ENCODE results near the gene VN1R5.

DNA sequence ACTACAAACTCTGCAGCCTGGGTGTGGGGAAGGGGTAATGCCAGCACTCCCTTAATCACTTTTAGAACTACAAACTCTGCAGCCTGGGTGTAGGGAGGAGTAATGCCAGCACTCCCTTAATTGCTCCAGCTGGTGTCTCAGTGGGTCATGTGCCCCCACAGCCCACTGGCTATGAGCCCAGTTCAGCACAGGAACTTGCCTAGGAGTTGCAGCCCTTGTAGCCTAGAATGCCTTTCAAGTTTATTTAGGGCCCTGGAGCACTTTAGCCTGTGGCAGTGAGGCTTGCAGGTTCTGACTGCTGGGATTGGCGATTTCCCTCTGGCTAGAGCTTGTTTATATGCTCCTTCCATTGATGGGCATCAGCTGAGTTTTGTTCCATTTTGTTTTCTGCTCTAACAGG, 17.1 kb downstream of the VN1R5 start:
- TF ChIP-seq, protein P1, sequence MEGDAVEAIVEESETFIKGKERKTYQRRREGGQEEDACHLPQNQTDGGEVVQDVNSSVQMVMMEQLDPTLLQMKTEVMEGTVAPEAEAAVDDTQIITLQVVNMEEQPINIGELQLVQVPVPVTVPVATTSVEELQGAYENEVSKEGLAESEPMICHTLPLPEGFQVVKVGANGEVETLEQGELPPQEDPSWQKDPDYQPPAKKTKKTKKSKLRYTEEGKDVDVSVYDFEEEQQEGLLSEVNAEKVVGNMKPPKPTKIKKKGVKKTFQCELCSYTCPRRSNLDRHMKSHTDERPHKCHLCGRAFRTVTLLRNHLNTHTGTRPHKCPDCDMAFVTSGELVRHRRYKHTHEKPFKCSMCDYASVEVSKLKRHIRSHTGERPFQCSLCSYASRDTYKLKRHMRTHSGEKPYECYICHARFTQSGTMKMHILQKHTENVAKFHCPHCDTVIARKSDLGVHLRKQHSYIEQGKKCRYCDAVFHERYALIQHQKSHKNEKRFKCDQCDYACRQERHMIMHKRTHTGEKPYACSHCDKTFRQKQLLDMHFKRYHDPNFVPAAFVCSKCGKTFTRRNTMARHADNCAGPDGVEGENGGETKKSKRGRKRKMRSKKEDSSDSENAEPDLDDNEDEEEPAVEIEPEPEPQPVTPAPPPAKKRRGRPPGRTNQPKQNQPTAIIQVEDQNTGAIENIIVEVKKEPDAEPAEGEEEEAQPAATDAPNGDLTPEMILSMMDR (IDR thresholded peaks at IDR 0.05; ENCODE audit: low read depth, low read length, poor library complexity, severe bottlenecking), result no peak
- TF ChIP-seq EZH2phosphoT487 (IDR thresholded peaks at IDR 0.05; ENCODE audit: borderline replicate concordance, low read length), result no peak
